Liver (tissue), 9 donors: ENCODE data around the gene TINAG. TPM values are rescaled to one million over a fixed set of nuclear protein-coding genes. Genes with fewer than 3 reads are reported as not detected.

Source experiments
- DNase-seq: peaks from one replicate; pipeline ENCODE4 v3.0.0-alpha.2; 2017; ENCODE audit warnings: low spot score
- H3K27ac ChIP-seq, 2 donors: one replicate each; pipeline ENCODE4 v1.7.0; 2013; ENCODE audit warnings: inconsistent platforms in 2 of 2, low read length in 2 of 2, control low read depth in 1 of 2, low read depth in 1 of 2, mild to moderate bottlenecking in 1 of 2
- H3K27me3 ChIP-seq, 4 donors: one replicate each; pipeline versions ENCODE4 v1.6.1 to v1.7.0; 2013; ENCODE audit warnings: low read length in 3 of 4, inconsistent platforms in 1 of 4, mild to moderate bottlenecking in 1 of 4, moderate library complexity in 1 of 4; ENCODE audit not compliant: control insufficient read depth in 4 of 4, insufficient read depth in 4 of 4
- H3K36me3 ChIP-seq, 4 donors: one replicate each; pipeline versions ENCODE4 v1.6.1 to v1.7.0; 2013; ENCODE audit warnings: low read length in 3 of 4, mild to moderate bottlenecking in 3 of 4, low read depth in 1 of 4, moderate library complexity in 1 of 4; ENCODE audit not compliant: control insufficient read depth in 4 of 4, insufficient read depth in 3 of 4
- H3K4me1 ChIP-seq, 4 donors: one replicate each; pipeline versions ENCODE4 v1.6.1 to v1.7.0; 2013; ENCODE audit warnings: low read length in 3 of 4, mild to moderate bottlenecking in 3 of 4, moderate library complexity in 1 of 4; ENCODE audit not compliant: control insufficient read depth in 4 of 4, insufficient read depth in 4 of 4
- H3K4me3 ChIP-seq, 3 donors: one replicate each; pipeline versions ENCODE4 v1.6.1 to v1.7.0; 2013; ENCODE audit warnings: low read length in 3 of 3, control low read depth in 1 of 3, low read depth in 1 of 3, mild to moderate bottlenecking in 1 of 3
- H3K9ac ChIP-seq, 2 donors: one replicate each; pipeline ENCODE4 v1.7.0; 2013; ENCODE audit warnings: low read length in 2 of 2, mild to moderate bottlenecking in 2 of 2, moderate library complexity in 2 of 2, control low read depth in 1 of 2, low read depth in 1 of 2
- H3K9me3 ChIP-seq, 4 donors: one replicate each; pipeline versions ENCODE4 v1.6.1 to v1.7.0; 2013; ENCODE audit warnings: low read length in 3 of 4; ENCODE audit not compliant: control insufficient read depth in 4 of 4
- CTCF ChIP-seq: fragments of 150-350 bp; IDR thresholded peaks from 2 replicates; pipeline ENCODE4 v1.5.1; 2017; ENCODE audit warnings: improper control_type of control experiment, low read depth, low read length; ENCODE audit not compliant: missing input control
- EGR1 ChIP-seq, 2 donors: IDR thresholded peaks; 2 replicates each; pipeline ENCODE4 v1.6.1; 2016 to 2018; ENCODE audit warnings: antibody characterized with exemption in 2 of 2, low read depth in 2 of 2
- FOXA1 ChIP-seq: IDR thresholded peaks from 2 replicates; pipeline ENCODE4 v1.6.1; 2016; ENCODE audit warnings: antibody characterized with exemption
- FOXA2 ChIP-seq: IDR thresholded peaks from 2 replicates; pipeline ENCODE4 v1.6.1; 2016; ENCODE audit warnings: antibody characterized with exemption
- GABPA ChIP-seq, 2 donors: IDR thresholded peaks in 1 of 2; conservative IDR thresholded peaks in 1 of 2; 2 replicates each; pipeline ENCODE4 v1.6.1; 2016; ENCODE audit warnings: antibody characterized with exemption in 2 of 2, mild to moderate bottlenecking in 1 of 2, moderate library complexity in 1 of 2
- HNF4A ChIP-seq, 2 donors: conservative IDR thresholded peaks; 2 replicates each; pipeline ENCODE4 v1.6.1; 2016; ENCODE audit warnings: antibody characterized with exemption in 2 of 2, mild to moderate bottlenecking in 2 of 2
- HNF4G ChIP-seq: IDR thresholded peaks from 2 replicates; pipeline ENCODE4 v1.6.1; 2016; ENCODE audit warnings: antibody characterized with exemption
- JUND ChIP-seq, 2 donors: IDR thresholded peaks; 2 replicates each; pipeline ENCODE4 v1.6.1; 2016; ENCODE audit warnings: antibody characterized with exemption in 2 of 2
- NR2F2 ChIP-seq: IDR thresholded peaks from 2 replicates; pipeline ENCODE4 v1.6.1; 2016; ENCODE audit warnings: antibody characterized with exemption
- RAD21 ChIP-seq, 2 donors: IDR thresholded peaks; 2 replicates each; pipeline ENCODE4 v1.6.1; 2016; ENCODE audit warnings: antibody characterized with exemption in 2 of 2, mild to moderate bottlenecking in 2 of 2
- RXRA ChIP-seq, 2 donors: IDR thresholded peaks; 2 replicates each; pipeline ENCODE4 v1.6.1; 2017 to 2018; ENCODE audit warnings: antibody characterized with exemption in 2 of 2, mild to moderate bottlenecking in 1 of 2
- SP1 ChIP-seq: IDR thresholded peaks from 2 replicates; pipeline ENCODE4 v1.6.1; 2018; ENCODE audit warnings: antibody characterized with exemption, mild to moderate bottlenecking
- TAF1 ChIP-seq: conservative IDR thresholded peaks from 2 replicates; pipeline ENCODE4 v1.6.1; 2016; ENCODE audit warnings: antibody characterized with exemption, mild to moderate bottlenecking
- YY1 ChIP-seq: IDR thresholded peaks from 2 replicates; pipeline ENCODE4 v1.6.1; 2016; ENCODE audit warnings: antibody characterized with exemption, mild to moderate bottlenecking
- WGBS: extraction: QIAGEN DNeasy Blood & Tissue Kit; methylation state at CpG from one replicate; pipeline ENCODE4 v1.1.7; 2013; 5-methylcytosine and 5-hydroxymethylcytosine counted together
- polyA plus RNA-seq, 2 donors: library from polyadenylated mRNA; stranded (reverse) in 1 of 2; unstranded in 1 of 2; fragments of 200-250 nt in 1 of 2; fragments of >200 nt in 1 of 2; fragmentation: Nextera tagmentation in 1 of 2; extraction: Ambion mirVana in 1 of 2; gene quantifications; one replicate each; pipeline versions ENCODE4 v1.2.1 to v1.2.3, GENCODE V29; 2013 to 2015
- total RNA-seq, 2 donors: library from RNA; depleted of rRNA; stranded (reverse); fragments of >200 nt; gene quantifications; one replicate each; pipeline ENCODE4 v1.2.3, GENCODE V29; 2014
- TF ChIP-seq, protein P1 (sequence below): IDR thresholded peaks from 2 replicates; pipeline ENCODE4 v1.6.1; 2016; ENCODE audit warnings: antibody characterized with exemption
- TF ChIP-seq, protein P2 (sequence below): IDR thresholded peaks from 2 replicates; pipeline ENCODE4 v1.6.1; 2016; ENCODE audit warnings: antibody characterized with exemption, mild to moderate bottlenecking
- TF ChIP-seq, protein P3 (sequence below): IDR thresholded peaks from 2 replicates; pipeline ENCODE4 v1.6.1; 2016; ENCODE audit warnings: antibody characterized with exemption
- TF ChIP-seq, protein P4 (sequence below): IDR thresholded peaks from 2 replicates; pipeline ENCODE4 v1.6.1; 2016; ENCODE audit warnings: antibody characterized with exemption
- donor health status: healthy.
- donor health status: healthy.
- donor health status: healthy.
- donor health status: healthy.
- donor health status: healthy.

Gene TINAG
- total and polyA plus RNA-seq, 4 donors: not detected

- no peak for TF ChIP-seq FOXA1
- TF ChIP-seq FOXA2: no peak
- no peak for TF ChIP-seq HNF4G
- TF ChIP-seq, protein P1, sequence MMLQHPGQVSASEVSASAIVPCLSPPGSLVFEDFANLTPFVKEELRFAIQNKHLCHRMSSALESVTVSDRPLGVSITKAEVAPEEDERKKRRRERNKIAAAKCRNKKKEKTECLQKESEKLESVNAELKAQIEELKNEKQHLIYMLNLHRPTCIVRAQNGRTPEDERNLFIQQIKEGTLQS: no peak
- no peak for TF ChIP-seq NR2F2
- no peak for TF ChIP-seq CTCF
- no peak for TF ChIP-seq RAD21 (IDR thresholded peaks at IDR 0.05)
- TF ChIP-seq EGR1 (IDR thresholded peaks at IDR 0.05; ENCODE audit: low read depth in 2 of 2): no peak
- TF ChIP-seq, protein P2, sequence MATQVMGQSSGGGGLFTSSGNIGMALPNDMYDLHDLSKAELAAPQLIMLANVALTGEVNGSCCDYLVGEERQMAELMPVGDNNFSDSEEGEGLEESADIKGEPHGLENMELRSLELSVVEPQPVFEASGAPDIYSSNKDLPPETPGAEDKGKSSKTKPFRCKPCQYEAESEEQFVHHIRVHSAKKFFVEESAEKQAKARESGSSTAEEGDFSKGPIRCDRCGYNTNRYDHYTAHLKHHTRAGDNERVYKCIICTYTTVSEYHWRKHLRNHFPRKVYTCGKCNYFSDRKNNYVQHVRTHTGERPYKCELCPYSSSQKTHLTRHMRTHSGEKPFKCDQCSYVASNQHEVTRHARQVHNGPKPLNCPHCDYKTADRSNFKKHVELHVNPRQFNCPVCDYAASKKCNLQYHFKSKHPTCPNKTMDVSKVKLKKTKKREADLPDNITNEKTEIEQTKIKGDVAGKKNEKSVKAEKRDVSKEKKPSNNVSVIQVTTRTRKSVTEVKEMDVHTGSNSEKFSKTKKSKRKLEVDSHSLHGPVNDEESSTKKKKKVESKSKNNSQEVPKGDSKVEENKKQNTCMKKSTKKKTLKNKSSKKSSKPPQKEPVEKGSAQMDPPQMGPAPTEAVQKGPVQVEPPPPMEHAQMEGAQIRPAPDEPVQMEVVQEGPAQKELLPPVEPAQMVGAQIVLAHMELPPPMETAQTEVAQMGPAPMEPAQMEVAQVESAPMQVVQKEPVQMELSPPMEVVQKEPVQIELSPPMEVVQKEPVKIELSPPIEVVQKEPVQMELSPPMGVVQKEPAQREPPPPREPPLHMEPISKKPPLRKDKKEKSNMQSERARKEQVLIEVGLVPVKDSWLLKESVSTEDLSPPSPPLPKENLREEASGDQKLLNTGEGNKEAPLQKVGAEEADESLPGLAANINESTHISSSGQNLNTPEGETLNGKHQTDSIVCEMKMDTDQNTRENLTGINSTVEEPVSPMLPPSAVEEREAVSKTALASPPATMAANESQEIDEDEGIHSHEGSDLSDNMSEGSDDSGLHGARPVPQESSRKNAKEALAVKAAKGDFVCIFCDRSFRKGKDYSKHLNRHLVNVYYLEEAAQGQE: no peak
- TF ChIP-seq TAF1: no peak
- Histone ChIP-seq H3K9me3 (no peaks in the 10 kb centered on the region), H3K4me1 (no peaks in the 10 kb centered on the region), H3K27ac (no peak overlapping the region), H3K27me3 (no peaks in the 10 kb centered on the region), H3K9ac (no peak overlapping the region), H3K36me3 (no peaks in the 10 kb centered on the region), H3K4me3 (no peak overlapping the region)
- no peak for DNase-seq
- 76% methylated on average over 1 of the region's 1 CpG for WGBS
Measured at GRCh38 chr6:54428431-54428830, 120.2 kb downstream of the TINAG start.

DNA sequence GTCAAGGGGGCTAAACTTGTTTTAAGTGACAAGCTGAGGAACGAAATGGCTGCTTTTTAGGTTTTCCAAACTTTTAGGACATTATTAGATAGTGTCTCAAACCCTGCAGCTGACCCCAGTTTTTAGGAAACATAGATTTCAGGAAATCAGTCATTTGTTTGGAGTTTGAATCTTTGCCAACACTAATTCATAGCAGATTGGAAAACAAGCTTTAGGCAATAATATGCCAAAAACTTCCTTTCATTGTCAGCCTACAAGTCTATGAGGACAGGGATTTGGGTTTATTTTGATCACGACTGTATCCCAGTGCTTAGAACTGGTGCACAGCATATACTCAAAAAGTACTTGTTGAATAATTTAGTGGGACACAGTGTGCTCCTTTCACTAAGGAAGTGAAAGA is 123.2 kb downstream of the TINAG start:
- Histone ChIP-seq H3K9me3 (no peaks in the 10 kb centered on the region), H3K36me3 (no peaks in the 10 kb centered on the region), H3K4me1 (no peaks in the 10 kb centered on the region), H3K9ac (no peak overlapping the region), H3K4me3 (no peak overlapping the region), H3K27me3 (no peaks in the 10 kb centered on the region), H3K27ac (no peak overlapping the region)
- WGBS: 46% methylated on average over 2 of the region's 2 CpGs
- no peak for DNase-seq
- TF ChIP-seq HNF4G (no peak), GABPA (IDR thresholded peaks at IDR 0.05 in 1 of 2, conservative IDR thresholded peaks at IDR 0.05 in 1 of 2) (no peak), YY1 (no peak), RXRA (IDR thresholded peaks at IDR 0.05) (no peak), EGR1 (IDR thresholded peaks at IDR 0.05; ENCODE audit: low read depth in 2 of 2) (no peak), FOXA2 (no peak), RAD21 (IDR thresholded peaks at IDR 0.05) (no peak), JUND (IDR thresholded peaks at IDR 0.05) (no peak), SP1 (no peak), HNF4A (conservative IDR thresholded peaks at IDR 0.05) (no peak), FOXA1 (no peak), CTCF (no peak), NR2F2 (no peak), TAF1 (no peak)
- TF ChIP-seq, protein P1: no peak
- TF ChIP-seq, protein P2: no peak
- TF ChIP-seq, protein P3, sequence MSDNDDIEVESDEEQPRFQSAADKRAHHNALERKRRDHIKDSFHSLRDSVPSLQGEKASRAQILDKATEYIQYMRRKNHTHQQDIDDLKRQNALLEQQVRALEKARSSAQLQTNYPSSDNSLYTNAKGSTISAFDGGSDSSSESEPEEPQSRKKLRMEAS: no peak
- TF ChIP-seq, protein P4, sequence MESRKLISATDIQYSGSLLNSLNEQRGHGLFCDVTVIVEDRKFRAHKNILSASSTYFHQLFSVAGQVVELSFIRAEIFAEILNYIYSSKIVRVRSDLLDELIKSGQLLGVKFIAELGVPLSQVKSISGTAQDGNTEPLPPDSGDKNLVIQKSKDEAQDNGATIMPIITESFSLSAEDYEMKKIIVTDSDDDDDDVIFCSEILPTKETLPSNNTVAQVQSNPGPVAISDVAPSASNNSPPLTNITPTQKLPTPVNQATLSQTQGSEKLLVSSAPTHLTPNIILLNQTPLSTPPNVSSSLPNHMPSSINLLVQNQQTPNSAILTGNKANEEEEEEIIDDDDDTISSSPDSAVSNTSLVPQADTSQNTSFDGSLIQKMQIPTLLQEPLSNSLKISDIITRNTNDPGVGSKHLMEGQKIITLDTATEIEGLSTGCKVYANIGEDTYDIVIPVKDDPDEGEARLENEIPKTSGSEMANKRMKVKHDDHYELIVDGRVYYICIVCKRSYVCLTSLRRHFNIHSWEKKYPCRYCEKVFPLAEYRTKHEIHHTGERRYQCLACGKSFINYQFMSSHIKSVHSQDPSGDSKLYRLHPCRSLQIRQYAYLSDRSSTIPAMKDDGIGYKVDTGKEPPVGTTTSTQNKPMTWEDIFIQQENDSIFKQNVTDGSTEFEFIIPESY: no peak
